Limb (tissue), 2 donors: ENCODE measurements around the gene MC2R.

Experiments used
- DNase-seq, 2 donors: peaks; one replicate each; pipeline ENCODE4 v3.0.0-alpha.2; 2016; ENCODE audit errors: extremely low spot score in 2 of 2

Gene MC2R

DNA sequence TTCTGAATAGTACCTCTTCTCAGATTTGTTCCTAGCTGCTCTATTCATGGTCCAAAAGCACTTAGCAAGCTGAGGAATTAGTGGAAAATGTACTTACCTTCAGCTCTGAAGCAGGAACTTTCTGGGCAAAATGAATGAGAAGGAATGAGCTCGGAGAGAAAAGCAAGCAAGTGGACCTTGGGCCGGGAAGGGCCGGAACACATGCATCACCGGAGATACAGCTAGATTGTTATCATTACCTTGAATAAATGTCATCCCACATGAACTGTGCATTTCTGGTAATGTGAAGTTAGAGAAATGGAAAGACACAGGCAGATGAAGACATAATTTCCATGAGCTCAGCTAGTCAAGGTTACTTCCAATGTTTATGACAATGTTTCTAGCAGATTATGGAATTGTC lies at the start of gene MC2R:
MC2R (minus strand) TSS at position 146 of the 400 bp plus-strand sequence. CDS start 30,018 bp downstream, outside the sequence.
- no peak for DNase-seq

DNA sequence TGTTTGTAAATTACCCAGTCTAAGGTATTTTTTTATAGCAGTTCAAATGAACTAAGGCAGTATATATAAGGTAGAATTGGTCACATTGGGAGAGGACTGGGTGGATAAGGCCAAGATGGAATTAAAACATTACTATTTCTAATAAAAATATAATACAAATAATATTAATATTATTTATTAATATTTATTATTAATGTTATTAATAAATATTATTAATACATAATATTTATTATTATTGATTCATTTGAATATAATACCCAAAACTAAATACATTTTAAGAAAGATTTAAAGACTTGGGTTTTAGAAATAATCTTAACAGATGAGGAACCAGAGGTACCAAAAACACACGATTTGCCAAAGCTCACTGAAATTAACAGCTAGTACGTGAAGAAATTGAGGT lies 30.5 kb upstream of the MC2R start:
- no peak for DNase-seq

DNA sequence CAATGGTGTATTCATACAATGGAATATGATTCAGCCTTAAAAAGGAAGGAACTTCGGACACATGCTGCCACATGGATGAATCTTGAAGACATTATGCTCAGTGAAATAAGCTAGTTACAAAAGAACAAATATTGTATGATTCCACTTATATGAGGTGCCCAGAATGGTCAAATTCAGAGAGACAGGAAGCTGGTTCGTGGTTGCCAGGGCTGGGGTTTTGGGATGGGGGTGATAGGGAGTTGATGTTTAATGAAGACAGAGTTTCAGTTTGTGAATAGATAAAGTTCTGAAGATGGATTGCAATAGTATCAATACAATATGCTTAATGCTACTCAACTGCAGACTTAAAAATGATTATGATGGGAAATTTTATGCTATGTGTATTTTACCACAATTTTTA lies 28.0 kb upstream of the MC2R start:
- no peak for DNase-seq

DNA sequence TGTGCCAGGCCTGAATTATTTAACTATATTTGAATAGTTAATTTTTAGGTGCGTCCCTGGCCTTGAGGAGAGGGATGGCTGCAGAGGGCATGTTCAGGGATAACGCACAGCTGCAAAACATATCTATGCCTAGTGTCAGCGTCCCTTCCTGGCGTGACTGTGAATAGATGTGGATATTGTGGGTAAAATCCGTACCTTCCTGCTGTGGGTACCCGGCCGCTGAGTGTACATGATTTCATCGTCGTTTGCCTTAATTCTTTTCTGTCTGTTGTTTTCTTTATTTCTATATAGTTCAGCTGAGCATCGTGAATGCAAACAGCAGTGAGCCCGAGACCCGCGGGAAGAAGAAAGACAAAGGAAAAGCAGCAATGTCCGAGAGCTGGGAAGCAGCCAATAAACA lies 25.0 kb upstream of the MC2R start:
- no peak for DNase-seq

DNA sequence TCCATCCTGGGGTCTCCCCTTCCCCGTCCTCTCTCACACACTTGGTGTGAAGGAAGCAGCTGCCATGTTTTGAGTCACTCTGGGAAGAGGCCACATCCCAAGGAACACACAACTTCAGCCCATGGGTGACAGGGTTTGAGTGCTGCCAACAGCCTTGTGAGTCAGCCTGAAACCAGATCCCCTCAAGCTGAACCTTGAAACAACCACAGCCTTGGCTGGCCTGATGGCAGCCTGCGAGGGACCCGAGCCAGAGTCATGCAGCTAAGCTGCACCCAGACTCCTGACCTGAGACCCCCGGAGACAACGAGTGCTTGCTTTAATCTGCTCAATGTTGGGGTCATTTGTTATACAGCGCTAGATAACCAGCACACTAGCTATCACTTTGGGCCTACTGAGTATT lies 19.3 kb upstream of the MC2R start:
- DNase-seq = no peak

DNA sequence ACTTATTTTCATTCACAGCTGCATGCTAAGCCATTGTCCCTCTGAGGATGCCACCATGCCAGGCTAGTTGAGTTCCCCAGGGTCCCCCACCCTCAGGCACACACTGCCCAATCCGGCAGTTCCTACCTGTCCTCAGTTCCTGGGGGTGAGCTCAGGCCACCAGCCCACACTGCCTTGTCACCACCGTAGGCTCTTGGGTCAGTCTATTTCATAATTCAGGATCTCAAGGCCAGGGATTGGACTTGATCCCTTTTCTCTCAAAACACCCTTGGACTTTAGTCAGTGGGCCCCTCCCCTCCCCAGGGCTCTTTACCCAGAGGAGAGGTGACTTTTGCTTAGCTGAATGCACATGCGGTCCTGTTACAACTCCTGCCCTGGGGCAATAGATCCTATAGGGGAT lies 18.7 kb upstream of the MC2R start:
- DNase-seq = no peak

DNA sequence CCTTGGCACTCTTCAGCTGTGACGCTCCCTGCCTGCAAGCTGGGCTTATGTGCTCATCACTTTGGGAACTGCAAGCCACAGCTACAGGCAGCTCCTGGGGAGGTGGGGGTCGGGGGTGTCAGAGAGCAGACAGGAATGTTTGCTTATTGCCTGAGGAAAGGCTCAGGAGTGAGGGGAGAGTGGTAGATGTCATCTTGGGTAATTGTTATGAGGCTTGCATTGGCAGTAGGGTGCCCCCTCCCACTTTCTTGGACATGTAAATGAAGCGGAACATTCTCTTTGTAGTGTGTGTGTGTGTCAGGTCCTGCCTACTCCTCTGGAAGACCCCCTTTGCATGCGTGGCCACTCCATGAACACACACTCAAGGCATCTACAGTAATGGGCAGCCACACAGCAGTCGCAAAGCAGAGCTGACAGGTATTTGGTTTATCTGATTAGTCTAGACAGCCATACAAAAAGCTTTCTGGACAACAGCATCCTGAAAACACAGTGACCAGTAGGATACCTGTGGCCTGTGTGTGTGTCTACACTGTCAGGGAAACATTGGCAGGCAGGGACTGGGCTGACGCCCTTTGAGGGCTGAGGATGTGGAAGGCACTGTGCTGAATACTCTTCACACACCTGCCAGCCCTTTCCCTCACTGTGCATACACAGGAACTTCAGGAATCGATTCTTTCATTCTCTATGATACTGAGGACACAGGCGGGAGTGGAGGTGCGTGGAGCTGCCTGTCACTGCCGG lies 17.1 kb upstream of the MC2R start:
- DNase-seq = no peak

DNA sequence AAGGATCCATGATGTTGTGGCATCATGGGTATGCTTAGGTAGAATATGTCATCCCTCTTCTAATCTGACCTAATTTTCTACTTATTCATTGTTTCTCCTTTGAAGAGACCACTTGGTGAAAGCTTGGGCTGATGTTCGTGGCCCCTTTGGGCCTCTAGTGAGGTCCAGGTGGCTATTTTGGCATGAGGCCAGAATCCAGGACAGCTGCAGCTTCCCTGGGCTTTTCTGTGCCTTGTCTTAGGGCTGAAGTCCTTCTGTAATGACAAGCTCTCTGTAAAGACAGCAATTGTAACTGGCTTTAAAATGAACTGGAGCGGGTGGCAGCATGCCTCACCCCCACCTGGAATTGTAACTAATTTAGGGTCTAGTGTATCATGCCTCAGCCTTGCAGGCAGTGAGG lies 15.6 kb upstream of the MC2R start:
- no peak for DNase-seq

DNA sequence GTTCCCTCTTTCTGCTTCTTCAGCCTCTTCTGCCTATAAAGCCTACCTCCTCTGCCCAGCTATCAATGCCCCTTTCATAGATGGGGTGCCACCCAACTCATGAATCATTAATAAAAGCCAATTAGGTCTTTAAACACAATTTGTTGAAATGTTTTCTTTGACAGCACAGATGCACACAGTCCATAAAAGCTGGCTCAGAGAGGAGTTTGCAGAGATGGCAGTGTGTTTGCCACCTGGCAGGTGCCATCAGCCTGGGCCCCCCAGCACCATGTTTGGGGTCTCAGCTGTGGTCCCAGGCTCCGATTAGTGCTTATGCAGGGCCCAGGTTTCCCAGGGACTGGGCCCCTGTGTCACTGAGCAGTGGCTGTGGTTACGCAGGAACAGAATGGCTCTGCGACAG lies 7.9 kb upstream of the MC2R start:
- no peak for DNase-seq

DNA sequence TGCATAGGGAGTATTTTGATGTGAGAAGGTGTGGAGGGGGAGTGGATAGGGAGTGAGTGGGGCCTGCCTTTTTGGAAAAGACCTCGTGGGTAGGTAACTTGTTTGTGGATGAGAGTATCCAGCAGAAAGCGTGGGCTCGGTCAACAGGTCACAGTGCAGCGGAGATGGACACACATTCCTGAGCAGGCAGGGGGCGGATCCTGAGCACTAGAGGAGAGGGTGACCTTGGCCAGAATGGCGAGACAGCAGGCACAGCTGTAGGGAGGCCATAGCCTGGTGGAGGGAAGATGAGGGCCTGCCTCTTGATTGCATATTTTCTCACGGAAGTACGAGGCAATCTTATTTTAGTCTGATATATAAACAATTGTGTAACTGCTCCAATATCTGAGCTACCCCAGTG lies 3.6 kb upstream of the MC2R start:
- DNase-seq = no peak

DNA sequence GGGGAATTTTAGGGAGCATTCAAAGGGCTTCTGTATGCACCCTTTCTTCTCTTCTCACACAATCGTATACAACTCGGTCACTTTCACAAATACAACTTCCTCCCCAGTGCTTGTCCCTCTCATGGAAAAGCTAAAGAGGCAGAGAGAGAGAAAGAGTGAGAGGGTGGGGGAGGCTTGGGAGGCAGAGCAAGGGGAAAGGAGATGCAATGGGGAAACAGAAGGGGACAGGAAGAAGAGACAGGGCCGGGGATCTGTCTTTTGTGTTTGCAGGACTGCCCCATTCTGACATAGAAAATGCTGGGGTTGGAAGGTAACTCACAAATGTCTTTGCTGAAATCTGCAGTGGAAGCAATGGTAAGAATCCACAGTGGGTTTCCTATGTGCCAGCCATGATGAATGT lies 2.1 kb upstream of the MC2R start:
- DNase-seq = no peak

DNA sequence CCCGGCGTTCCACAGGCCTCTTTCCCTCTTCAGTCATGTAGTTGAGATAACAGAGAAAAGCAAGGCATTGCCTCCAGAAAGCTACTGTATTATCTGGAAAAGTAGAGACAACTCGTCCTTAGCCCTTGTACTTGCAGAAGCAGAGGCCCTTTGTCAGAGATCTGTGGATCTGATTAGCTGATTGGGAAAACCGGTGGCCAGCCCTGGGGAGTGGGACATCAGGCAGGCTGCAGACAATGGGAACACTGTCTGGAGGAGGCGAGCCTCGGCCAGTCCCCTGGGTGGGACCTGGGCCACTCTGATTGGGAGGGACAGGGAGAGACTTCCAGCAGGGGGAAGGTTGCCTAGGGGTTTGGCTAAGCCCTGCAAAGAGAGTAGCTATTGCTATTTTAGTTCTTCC lies 1.2 kb upstream of the MC2R start:
- DNase-seq = no peak

DNA sequence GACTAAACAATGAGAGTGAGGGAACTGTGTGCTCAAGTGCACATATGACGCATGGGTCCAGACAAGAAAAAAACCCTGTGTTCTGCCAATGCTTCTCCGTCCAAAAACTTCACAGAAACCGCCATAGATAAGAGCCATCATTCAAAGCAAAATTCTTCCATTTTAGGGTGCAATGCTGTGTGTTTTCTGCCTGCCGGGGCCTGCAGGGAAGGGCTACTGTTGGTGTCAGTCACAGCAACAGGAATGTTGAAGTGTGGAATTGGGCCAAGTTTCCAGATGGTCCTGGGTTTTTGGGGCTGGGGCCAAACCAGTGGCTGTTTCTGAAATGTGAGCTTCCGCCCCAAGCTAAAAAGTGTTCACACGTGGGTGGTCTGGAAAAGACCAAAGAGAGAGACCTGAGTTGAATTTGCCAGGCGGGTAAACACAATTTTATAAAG lies 677 bp upstream of the MC2R start:
- DNase-seq = peak; percentile 69 to 79

DNA sequence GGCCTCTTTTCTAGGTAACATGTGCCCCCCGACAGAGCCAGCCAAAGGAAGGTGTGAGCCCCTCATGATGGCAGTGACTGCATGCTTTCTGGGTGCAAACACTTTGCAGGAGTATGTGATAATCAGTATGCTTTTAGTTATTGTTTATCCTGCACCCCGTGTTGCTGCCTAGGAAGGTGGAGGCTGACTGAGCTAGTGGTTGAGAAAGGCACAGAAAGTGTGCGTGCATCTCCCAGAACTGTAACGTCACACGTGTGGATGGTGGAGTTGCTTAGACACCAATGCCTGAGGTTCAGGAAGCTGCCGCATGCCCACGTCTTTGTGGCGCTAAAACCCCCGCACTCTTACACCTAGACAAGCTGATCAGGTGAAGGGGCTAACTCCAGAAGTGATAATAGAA lies 580 bp downstream of the MC2R start:
- no peak for DNase-seq

DNA sequence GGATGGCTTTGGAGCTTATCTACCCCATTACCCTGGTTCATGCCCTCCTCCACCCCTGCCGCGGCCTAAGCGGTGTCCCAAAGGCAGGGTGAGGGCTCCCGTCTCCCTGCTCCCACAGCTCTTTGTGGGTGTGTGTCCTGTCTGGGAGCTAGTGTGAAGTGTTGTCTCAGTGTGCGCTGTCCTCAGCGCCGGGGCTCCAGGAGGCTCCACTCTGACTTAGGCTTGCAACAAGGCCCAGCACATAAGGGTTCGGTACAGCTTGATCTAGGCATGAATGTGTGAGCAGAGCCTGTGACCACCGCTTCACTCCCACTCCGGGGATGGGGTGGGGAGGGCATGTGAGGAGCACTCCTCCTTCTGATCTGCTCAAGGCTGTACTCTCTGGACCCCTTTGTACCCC lies 1.2 kb downstream of the MC2R start:
- DNase-seq = no peak

DNA sequence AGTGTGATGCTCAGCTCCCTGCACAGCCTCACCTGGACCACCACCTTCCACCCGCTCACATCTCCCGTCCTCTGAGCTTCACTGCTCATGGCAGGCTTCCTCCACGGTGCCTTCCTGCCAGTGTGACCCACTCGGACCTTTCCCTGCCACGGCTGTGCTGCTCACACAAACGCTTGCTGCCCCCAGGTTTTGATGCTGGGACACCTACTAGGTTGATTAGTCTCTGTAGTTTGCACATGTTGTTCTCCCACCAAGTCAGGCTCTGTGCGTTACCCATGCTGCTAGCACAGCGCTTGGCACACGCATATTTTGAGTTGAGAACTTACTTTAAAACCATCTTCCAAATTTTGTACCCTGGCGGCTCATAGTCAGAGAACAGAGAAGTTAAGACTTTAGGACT lies 2.1 kb downstream of the MC2R start:
- no peak for DNase-seq

DNA sequence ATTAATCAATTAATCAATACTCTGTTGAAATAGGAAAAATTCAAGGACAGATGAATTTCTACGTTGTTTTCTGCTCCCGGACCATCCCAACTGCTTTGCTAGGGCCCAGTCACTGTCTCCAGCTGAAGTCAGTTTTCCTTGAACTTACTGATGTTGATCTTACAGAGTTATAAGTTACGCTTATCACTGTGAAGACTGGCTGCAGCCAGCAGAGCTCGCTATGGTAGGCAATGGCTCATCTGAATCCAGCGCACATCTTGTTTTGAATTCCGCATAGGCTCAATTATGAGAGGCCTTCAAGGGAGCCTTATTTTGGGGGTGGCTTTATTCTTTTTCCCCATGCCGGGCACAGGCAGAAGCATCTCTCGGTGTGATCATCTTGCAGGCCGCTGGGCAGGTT lies 2.7 kb downstream of the MC2R start:
- no peak for DNase-seq

DNA sequence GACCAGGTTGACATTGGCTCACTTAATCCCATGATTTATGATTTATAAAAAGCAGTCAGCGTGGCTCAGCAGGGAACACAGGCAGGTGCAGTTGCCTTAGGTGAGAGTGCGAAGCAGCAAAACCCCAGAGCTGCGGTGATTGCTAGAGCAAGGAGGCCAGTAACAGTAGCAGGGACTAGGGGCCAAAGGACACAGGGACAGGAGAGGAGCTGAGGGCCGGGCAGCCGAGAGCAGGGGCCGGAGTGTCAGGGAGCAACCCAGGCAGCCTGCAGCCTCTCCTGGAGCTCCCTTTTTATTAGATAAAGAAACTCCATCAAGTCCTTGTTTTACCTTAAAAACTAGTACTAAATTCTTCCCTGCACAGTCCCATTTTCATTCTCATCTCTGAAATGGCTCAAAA lies 4.3 kb downstream of the MC2R start:
- no peak for DNase-seq

DNA sequence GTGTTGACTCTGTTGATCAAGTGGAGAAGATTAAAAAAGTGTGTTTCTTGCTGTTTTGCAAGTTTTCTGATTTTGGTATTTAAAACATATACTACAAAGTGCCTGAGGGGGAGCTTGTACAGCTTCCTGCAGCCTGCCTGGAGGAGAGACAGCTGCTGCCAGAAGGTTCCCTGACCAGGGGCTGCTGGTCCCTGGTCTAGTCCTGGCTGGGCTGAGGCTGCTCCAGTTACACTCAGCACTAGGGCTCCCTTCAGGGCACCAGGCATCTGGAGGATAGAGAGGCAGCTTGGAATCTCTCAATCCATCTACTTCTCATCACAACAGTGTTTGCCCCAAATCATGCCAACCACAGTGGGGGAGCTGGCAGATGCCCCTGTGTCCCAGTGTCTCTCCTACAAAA lies 4.8 kb downstream of the MC2R start:
- no peak for DNase-seq

DNA sequence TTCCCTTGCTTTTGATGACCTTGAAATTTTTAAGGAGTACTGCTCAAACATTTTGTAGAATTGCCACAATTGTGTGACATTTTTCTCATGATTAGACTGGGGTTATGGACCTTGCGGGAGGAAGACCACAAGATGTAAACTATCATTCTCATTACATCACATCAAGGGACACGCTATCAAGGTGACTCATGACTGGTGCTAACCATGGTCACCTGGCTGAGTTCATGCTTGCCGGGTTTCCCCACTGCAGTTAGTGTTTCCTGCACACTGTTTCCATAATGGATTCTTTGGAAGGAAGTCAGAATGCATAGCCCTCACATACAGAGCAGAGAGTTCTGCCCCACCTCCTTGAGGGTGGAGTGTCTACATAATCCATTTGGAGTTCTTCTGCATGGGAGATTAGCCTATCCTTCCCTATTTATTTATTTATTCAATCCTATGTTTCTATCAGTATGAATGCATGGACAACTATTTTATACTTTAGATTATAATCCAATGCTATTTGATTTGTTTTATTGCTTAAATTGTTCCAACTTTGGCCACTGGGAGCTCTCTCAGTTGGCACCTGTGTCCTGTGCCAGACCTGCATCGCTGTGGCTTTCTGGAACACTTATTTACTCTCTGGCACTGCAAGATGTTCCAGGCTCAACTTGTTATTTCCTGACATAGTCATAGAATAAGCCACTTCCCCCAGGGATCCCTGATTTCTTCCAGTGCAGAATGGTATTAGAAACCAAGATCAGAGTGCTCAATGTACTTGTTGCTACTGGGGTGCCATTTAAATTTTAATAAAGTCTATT lies 6.0 kb downstream of the MC2R start:
- no peak for DNase-seq

DNA sequence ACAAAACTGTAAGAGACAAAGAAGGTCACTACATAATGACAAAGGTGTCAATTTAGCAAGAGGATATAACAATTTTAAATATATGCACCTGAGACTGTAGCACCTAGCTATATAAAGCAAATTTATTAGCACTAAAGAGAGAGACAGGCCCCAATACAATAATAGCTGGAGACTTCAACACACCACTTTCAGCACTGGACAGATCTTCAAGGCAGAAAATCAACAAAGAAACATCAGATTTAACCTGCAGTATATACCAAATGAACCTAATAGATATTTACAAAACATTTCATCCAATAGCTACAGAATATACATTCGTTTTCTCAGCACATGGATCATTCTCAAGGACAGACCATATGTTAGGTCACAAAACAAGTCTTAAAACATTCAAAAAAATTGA lies 14.7 kb downstream of the MC2R start:
- no peak for DNase-seq

DNA sequence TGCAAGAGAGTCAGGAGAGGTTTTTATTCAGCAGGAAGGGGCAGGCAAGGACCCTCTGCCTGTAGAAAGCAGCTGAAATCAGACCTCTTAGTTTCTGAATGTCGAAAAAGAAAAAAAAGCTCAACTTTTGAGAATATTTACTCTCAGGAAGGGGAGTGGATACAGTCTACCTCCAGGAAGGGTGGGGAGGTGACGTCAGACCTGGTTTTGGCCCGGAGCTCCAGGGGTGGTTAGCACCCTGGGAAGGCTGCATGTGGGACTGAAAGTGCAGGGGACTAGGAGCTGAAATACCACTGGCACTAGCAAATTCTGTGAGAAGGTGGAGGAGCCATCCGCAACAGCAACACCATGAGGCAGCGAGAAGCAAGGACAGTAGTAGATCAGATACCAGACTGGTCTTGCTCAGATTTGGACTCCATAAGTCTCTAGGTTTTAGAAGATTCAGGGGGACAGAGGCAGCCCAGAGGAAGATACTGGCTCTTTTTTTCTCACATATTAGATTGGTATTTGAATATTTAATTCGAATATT lies 19.8 kb downstream of the MC2R start:
- DNase-seq = no peak

DNA sequence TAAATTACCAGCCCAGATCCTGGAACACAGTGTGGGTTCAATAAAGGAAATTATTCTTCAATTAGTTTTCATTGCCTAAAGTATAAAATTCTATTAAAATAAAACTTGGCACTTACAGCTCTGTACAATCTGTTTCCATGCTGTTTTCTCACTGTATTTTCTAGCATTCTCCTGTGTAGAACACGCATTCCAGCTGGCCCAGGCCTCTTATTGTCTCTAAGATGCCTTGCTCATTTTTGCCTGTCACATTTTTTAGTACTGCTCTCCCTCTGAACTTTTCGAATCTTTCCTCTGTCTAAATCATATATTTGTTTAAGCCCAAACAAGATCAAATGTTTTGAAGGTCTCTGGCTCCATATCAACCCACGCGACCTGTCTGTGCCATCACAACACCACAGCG lies 20.8 kb downstream of the MC2R start:
- DNase-seq = no peak
